SU-DHL-6 (cell line): Measurements from ENCODE around the gene TENM4.

Source experiments
- H2AFZ ChIP-seq: fragments of 200-600 bp; sonication (generic); 2 replicates; pipeline ENCODE4 v1.6.1; 2014; ENCODE audit warnings: low read depth, mild to moderate bottlenecking, moderate library complexity, mixed read lengths, antibody characterized with exemption, low read length; ENCODE audit not compliant: severe bottlenecking
- H3F3A ChIP-seq: fragments of 200-600 bp; shearing (Covaris generic); 2 replicates; pipeline ENCODE4 v1.6.0; 2016; ENCODE audit warnings: antibody characterized with exemption, mild to moderate bottlenecking; ENCODE audit not compliant: insufficient read depth
- H3K27ac ChIP-seq: fragments of 200-600 bp; sonication (generic); 2 replicates; pipeline ENCODE4 v1.5.1; 2016; ENCODE audit warnings: low read depth, mild to moderate bottlenecking, low read length, moderate library complexity, mixed read lengths
- H3K27me3 ChIP-seq: fragments of 200-600 bp; sonication (generic), shearing (Covaris generic); 2 replicates; pipeline ENCODE4 v1.6.0; 2014; ENCODE audit warnings: mild to moderate bottlenecking, low read length
- H3K36me3 ChIP-seq: fragments of 200-600 bp; sonication (generic); 2 replicates; pipeline ENCODE4 v1.6.1; 2014; ENCODE audit warnings: mild to moderate bottlenecking, low read length, mixed read lengths
- H3K4me2 ChIP-seq: fragments of 300-600, 200-600 bp; shearing (Covaris generic), sonication (generic); 2 replicates; pipeline ENCODE4 v1.6.0; 2014; ENCODE audit warnings: low read length, low read depth, mild to moderate bottlenecking; ENCODE audit not compliant: poor library complexity, severe bottlenecking
- H3K4me3 ChIP-seq: fragments of 200-600 bp; sonication (generic); 2 replicates; pipeline ENCODE4 v1.5.1; 2014; ENCODE audit warnings: antibody characterized with exemption, low read length, mild to moderate bottlenecking, mixed read lengths; ENCODE audit not compliant: insufficient read depth, poor library complexity, severe bottlenecking
- H3K79me2 ChIP-seq: fragments of 200-600 bp; sonication (generic); 2 replicates; pipeline ENCODE4 v1.6.1; 2014; ENCODE audit warnings: mild to moderate bottlenecking, low read length, moderate library complexity; ENCODE audit not compliant: insufficient read depth
- H3K9ac ChIP-seq: fragments of 200-600 bp; sonication (generic); 2 replicates; pipeline ENCODE4 v1.7.0; 2014; ENCODE audit warnings: mild to moderate bottlenecking, low read length
- H3K9me2 ChIP-seq: fragments of 200-600 bp; sonication (generic); replicated peaks from 2 replicates; pipeline ENCODE4 v1.6.1; 2014; ENCODE audit warnings: low read length; ENCODE audit not compliant: insufficient read depth
- H3K9me3 ChIP-seq: fragments of 200-600 bp; sonication (generic); 2 replicates; pipeline ENCODE4 v1.6.1; 2014; ENCODE audit warnings: low read length, mixed read lengths; ENCODE audit not compliant: insufficient read depth
- H4K20me1 ChIP-seq: fragments of 200-600 bp; sonication (generic); 2 replicates; pipeline ENCODE4 v1.6.1; 2014; ENCODE audit warnings: low read depth, mild to moderate bottlenecking, antibody characterized with exemption, low read length, moderate library complexity, mixed read lengths
- EZH2phosphoT487 ChIP-seq: fragments of 200-600 bp; sonication (generic), shearing (Covaris generic); conservative IDR thresholded peaks from 2 replicates; pipeline ENCODE4 v1.6.1; 2018; ENCODE audit warnings: mild to moderate bottlenecking, antibody characterized with exemption, low read length, moderate library complexity, mixed read lengths
- TF ChIP-seq, protein P1 (sequence below): fragments of 200-600 bp; sonication (generic); IDR thresholded peaks from one replicate; pipeline ENCODE4 v1.5.1; 2017; ENCODE audit warnings: antibody characterized with exemption, mild to moderate bottlenecking, low read length, moderate library complexity; ENCODE audit not compliant: insufficient read depth, poor library complexity, severe bottlenecking

Gene TENM4

DNA sequence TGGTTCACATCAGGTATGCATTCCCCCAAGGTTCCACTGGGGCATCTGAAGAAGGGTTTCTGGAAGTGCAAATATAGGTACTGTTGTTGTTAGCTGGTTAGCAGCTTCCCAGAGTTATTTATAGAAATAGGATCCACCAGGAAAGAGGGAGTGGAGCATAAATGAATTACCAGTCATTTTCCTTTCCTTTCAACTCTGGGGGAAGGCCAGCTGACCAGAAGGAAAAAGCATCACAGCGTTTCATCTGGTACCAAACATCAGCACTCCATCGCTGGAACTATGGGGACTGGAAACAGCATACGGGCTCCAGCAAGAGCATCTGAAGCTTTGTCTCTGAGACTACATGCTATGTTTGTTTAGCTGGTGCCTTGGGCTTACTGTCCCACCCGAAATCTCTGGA lies 487.9 kb downstream of the TENM4 start:
- no peaks in the 10 kb centered on the region for H3K27me3 ChIP-seq
- H3K27ac ChIP-seq, result no peak overlapping the region
- H3K79me2 ChIP-seq, result no peaks in the 10 kb centered on the region

GRCh38 chr11:78952175-78952574 lies 488.7 kb downstream of the TENM4 start:
- Histone ChIP-seq H3K27ac (no peak overlapping the region), H3F3A (no peaks in the 10 kb centered on the region), H4K20me1 (no peaks in the 10 kb centered on the region), H3K4me3 (no peak overlapping the region), H3K9me2 (no peaks in the 10 kb centered on the region), H3K4me2 (no peak overlapping the region), H3K79me2 (no peaks in the 10 kb centered on the region), H3K36me3 (no peaks in the 10 kb centered on the region), H3K27me3 (no peaks in the 10 kb centered on the region), H3K9me3 (no peaks in the 10 kb centered on the region), H3K9ac (no peak overlapping the region), H2AFZ (no peak overlapping the region)
- TF ChIP-seq, protein P1, sequence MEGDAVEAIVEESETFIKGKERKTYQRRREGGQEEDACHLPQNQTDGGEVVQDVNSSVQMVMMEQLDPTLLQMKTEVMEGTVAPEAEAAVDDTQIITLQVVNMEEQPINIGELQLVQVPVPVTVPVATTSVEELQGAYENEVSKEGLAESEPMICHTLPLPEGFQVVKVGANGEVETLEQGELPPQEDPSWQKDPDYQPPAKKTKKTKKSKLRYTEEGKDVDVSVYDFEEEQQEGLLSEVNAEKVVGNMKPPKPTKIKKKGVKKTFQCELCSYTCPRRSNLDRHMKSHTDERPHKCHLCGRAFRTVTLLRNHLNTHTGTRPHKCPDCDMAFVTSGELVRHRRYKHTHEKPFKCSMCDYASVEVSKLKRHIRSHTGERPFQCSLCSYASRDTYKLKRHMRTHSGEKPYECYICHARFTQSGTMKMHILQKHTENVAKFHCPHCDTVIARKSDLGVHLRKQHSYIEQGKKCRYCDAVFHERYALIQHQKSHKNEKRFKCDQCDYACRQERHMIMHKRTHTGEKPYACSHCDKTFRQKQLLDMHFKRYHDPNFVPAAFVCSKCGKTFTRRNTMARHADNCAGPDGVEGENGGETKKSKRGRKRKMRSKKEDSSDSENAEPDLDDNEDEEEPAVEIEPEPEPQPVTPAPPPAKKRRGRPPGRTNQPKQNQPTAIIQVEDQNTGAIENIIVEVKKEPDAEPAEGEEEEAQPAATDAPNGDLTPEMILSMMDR, result no peak
- TF ChIP-seq EZH2phosphoT487, result no peak

More for the DNA sequence above, 487.9 kb downstream of the TENM4 start:
- no peaks in the 10 kb centered on the region for H3K9me3 ChIP-seq
- H3F3A ChIP-seq, result no peaks in the 10 kb centered on the region
- no peaks in the 10 kb centered on the region for H4K20me1 ChIP-seq
- H3K36me3 ChIP-seq, result no peaks in the 10 kb centered on the region
- H3K9ac ChIP-seq, result no peak overlapping the region
- H2AFZ ChIP-seq, result no peak overlapping the region
- TF ChIP-seq, protein P1, result no peak
- TF ChIP-seq EZH2phosphoT487, result no peak
- no peak overlapping the region for H3K4me2 ChIP-seq
- no peaks in the 10 kb centered on the region for H3K9me2 ChIP-seq
- no peak overlapping the region for H3K4me3 ChIP-seq

GRCh38 chr11:78949976-78950690 lies 490.7 kb downstream of the TENM4 start:
- no peak overlapping the region for H3K4me3 ChIP-seq
- no peak overlapping the region for H3K9ac ChIP-seq
- H2AFZ ChIP-seq, result no peak overlapping the region
- H3K9me2 ChIP-seq, result no peaks in the 10 kb centered on the region
- H3K27ac ChIP-seq, result no peak overlapping the region
- H3K79me2 ChIP-seq, result no peaks in the 10 kb centered on the region
- H3K36me3 ChIP-seq, result no peaks in the 10 kb centered on the region
- no peaks in the 10 kb centered on the region for H4K20me1 ChIP-seq
- no peak for TF ChIP-seq EZH2phosphoT487
- TF ChIP-seq, protein P1, result no peak
- no peaks in the 10 kb centered on the region for H3K27me3 ChIP-seq
- no peaks in the 10 kb centered on the region for H3K9me3 ChIP-seq
- H3K4me2 ChIP-seq, result no peak overlapping the region
- H3F3A ChIP-seq, result no peaks in the 10 kb centered on the region
